Measurements from ENCODE around the gene SP2. TPM values are rescaled to one million over a fixed set of nuclear protein-coding genes. Genes with fewer than 3 reads are reported as not detected.

The SP2 gene
- total and polyA plus RNA-seq, 2 of the 13 experiments (the other 11 are each of a cell fraction or from before 2014, with no cell fraction given), result 1.4 to 4.8 TPM

- no peak for TF ChIP-seq ZNF333 (CRISPR knock-in tag; IDR thresholded peaks at IDR 0.05; ENCODE audit: borderline replicate concordance)
- no peak for TF ChIP-seq TP53 (CRISPR knock-in tag; conservative IDR thresholded peaks at IDR 0.05)
- TF ChIP-seq, protein P1, sequence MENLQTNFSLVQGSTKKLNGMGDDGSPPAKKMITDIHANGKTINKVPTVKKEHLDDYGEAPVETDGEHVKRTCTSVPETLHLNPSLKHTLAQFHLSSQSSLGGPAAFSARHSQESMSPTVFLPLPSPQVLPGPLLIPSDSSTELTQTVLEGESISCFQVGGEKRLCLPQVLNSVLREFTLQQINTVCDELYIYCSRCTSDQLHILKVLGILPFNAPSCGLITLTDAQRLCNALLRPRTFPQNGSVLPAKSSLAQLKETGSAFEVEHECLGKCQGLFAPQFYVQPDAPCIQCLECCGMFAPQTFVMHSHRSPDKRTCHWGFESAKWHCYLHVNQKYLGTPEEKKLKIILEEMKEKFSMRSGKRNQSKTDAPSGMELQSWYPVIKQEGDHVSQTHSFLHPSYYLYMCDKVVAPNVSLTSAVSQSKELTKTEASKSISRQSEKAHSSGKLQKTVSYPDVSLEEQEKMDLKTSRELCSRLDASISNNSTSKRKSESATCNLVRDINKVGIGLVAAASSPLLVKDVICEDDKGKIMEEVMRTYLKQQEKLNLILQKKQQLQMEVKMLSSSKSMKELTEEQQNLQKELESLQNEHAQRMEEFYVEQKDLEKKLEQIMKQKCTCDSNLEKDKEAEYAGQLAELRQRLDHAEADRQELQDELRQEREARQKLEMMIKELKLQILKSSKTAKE (CRISPR knock-in tag; IDR thresholded peaks at IDR 0.05; ENCODE audit: borderline replicate concordance), result no peak
- TF ChIP-seq, protein P2, sequence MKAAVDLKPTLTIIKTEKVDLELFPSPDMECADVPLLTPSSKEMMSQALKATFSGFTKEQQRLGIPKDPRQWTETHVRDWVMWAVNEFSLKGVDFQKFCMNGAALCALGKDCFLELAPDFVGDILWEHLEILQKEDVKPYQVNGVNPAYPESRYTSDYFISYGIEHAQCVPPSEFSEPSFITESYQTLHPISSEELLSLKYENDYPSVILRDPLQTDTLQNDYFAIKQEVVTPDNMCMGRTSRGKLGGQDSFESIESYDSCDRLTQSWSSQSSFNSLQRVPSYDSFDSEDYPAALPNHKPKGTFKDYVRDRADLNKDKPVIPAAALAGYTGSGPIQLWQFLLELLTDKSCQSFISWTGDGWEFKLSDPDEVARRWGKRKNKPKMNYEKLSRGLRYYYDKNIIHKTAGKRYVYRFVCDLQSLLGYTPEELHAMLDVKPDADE (CRISPR knock-in tag; IDR thresholded peaks at IDR 0.05), result no peak
- no peak for TF ChIP-seq ZNF382 (CRISPR knock-in tag; IDR thresholded peaks at IDR 0.05; ENCODE audit: borderline replicate concordance)
- TF ChIP-seq CBFB (CRISPR knock-in tag; IDR thresholded peaks at IDR 0.05), result no peak
- TF ChIP-seq JUNB (CRISPR knock-in tag; IDR thresholded peaks at IDR 0.05; ENCODE audit: borderline replicate concordance), result no peak
- TF ChIP-seq TBP (CRISPR knock-in tag; IDR thresholded peaks at IDR 0.05), result no peak
- TF ChIP-seq KAT8 (CRISPR knock-in tag; IDR thresholded peaks at IDR 0.05), result no peak
- TF ChIP-seq KAT7 (CRISPR knock-in tag; IDR thresholded peaks at IDR 0.05; ENCODE audit: borderline replicate concordance), result no peak
- TF ChIP-seq ZNF317 (CRISPR knock-in tag; IDR thresholded peaks at IDR 0.05), result 0 out of 2 replicates have a peak, but pooled peaks have one; percentile 60
- 0 out of 2 replicates have a peak, but pooled peaks have one; percentile 44 for TF ChIP-seq SNAPC2 (CRISPR knock-in tag; IDR thresholded peaks at IDR 0.05)
- no peak for TF ChIP-seq GATA4 (IDR thresholded peaks at IDR 0.05; ENCODE audit: borderline replicate concordance, low read depth)
- no peak; the same call in 1 of the 2 replicates for TF ChIP-seq ZNF772 (CRISPR knock-in tag; IDR thresholded peaks at IDR 0.05)
- no peak for TF ChIP-seq ZNF230 (CRISPR knock-in tag; IDR thresholded peaks at IDR 0.05)
- TF ChIP-seq ZNF451 (CRISPR knock-in tag; IDR thresholded peaks at IDR 0.05), result no peak
- TF ChIP-seq EED (CRISPR knock-in tag; IDR thresholded peaks at IDR 0.05), result no peak
- TF ChIP-seq KDM5A (IDR thresholded peaks at IDR 0.05; ENCODE audit: borderline replicate concordance, low read length), result no peak
- TF ChIP-seq NFATC3 (CRISPR knock-in tag; IDR thresholded peaks at IDR 0.05), result no peak
- TF ChIP-seq ZNF577 (CRISPR knock-in tag; IDR thresholded peaks at IDR 0.05; ENCODE audit: borderline replicate concordance, low read depth), result no peak
- TF ChIP-seq TMF1 (CRISPR knock-in tag; IDR thresholded peaks at IDR 0.05; ENCODE audit: low read depth), result no peak
- TF ChIP-seq ATM (IDR thresholded peaks at IDR 0.05; ENCODE audit: borderline replicate concordance), result no peak
- TF ChIP-seq HOMEZ (CRISPR knock-in tag; IDR thresholded peaks at IDR 0.05; ENCODE audit: low read depth), result no peak
- no peak for TF ChIP-seq ZNF33A (CRISPR knock-in tag; IDR thresholded peaks at IDR 0.05; ENCODE audit: borderline replicate concordance)
- no peak for TF ChIP-seq MTA3 (CRISPR knock-in tag; IDR thresholded peaks at IDR 0.05)
Observed at GRCh38 chr17:47956791-47957590, 61.0 kb downstream of the SP2 start (continued).

Data from HepG2 (cell line).